Measurements from ENCODE around the gene ADORA3.

DNA sequence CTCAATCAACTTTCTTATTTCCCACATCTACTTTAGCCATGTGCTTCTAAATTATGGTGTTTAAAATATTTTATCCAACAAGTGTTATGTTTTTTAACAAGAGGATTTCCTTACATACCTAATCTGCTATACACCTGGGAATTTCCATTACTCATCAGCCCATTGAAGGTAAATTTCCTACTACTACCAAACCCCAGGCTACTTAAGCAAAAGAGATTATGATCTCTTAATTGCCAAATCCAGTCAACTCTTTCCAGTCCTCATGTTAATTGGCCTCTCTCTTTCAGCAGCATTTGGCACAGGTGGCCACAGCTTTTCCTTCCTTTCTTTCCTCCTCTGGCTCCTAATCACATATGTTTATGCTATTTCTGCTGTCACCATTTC lies 34.7 kb downstream of the ADORA3 start:
- TF ChIP-seq EZH2 (IDR thresholded peaks at IDR 0.05; ENCODE audit: insufficient read depth, low read length) = no peak
- TF ChIP-seq, protein P1, sequence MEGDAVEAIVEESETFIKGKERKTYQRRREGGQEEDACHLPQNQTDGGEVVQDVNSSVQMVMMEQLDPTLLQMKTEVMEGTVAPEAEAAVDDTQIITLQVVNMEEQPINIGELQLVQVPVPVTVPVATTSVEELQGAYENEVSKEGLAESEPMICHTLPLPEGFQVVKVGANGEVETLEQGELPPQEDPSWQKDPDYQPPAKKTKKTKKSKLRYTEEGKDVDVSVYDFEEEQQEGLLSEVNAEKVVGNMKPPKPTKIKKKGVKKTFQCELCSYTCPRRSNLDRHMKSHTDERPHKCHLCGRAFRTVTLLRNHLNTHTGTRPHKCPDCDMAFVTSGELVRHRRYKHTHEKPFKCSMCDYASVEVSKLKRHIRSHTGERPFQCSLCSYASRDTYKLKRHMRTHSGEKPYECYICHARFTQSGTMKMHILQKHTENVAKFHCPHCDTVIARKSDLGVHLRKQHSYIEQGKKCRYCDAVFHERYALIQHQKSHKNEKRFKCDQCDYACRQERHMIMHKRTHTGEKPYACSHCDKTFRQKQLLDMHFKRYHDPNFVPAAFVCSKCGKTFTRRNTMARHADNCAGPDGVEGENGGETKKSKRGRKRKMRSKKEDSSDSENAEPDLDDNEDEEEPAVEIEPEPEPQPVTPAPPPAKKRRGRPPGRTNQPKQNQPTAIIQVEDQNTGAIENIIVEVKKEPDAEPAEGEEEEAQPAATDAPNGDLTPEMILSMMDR (IDR thresholded peaks at IDR 0.05; ENCODE audit: insufficient read depth, low read depth, low read length) = no peak

Data from astrocyte (in vitro differentiated cells and primary cell).